D721Med (cell line): Measurements from ENCODE around the gene ZBTB32.
"Not testable (repeated sequence)": the region's sequence is repeated elsewhere in the genome, so short reads cannot be mapped to it uniquely, and the experiment has no call there.

ENCODE experiments used
- DNase-seq: peaks from one replicate; pipeline ENCODE4 v3.0.0; 2011; ENCODE audit warnings: low spot score; ENCODE audit not compliant: insufficient read length
- FAIRE-seq: peaks from 2 replicates; lab custom pipeline; 2011; peaks lifted over from hg19 to GRCh38; lab: Jason Lieb, UNC
- TF ChIP-seq, protein P1 (sequence below): IDR thresholded peaks from 2 replicates; pipeline ENCODE4 v1.5.1; 2012; ENCODE audit warnings: mild to moderate bottlenecking, control low read depth; ENCODE audit not compliant: insufficient read depth; ENCODE audit errors: missing control alignments

ZBTB32 gene, protein sequence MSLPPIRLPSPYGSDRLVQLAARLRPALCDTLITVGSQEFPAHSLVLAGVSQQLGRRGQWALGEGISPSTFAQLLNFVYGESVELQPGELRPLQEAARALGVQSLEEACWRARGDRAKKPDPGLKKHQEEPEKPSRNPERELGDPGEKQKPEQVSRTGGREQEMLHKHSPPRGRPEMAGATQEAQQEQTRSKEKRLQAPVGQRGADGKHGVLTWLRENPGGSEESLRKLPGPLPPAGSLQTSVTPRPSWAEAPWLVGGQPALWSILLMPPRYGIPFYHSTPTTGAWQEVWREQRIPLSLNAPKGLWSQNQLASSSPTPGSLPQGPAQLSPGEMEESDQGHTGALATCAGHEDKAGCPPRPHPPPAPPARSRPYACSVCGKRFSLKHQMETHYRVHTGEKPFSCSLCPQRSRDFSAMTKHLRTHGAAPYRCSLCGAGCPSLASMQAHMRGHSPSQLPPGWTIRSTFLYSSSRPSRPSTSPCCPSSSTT

DNA sequence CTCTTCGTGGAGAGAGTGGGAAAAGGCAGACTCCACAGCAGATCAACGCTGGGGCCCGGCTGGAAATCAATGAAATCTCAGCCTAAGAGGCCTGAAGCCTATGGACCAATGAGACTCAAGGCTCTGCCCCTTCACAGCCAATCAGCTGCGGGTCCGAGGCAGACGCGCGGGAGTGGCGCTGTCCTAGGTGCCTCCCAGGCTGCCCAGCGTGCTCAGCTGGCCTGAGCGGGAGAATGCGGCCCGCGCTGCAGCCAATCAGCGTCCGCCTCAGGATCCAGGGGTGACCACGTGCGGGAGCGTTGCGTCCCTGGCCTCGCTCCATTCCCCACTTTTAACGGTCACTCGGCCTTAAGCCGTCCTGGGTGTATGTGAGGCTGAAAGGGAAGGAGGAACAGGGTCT, at the start of gene ZBTB32:
Gene ZBTB32 (plus strand): TSS at position 341 of the 400 bp plus-strand sequence. CDS start 10,069 bp downstream, outside the sequence.
- FAIRE-seq (no peak), DNase-seq (no peak)
- TF ChIP-seq, protein P1, sequence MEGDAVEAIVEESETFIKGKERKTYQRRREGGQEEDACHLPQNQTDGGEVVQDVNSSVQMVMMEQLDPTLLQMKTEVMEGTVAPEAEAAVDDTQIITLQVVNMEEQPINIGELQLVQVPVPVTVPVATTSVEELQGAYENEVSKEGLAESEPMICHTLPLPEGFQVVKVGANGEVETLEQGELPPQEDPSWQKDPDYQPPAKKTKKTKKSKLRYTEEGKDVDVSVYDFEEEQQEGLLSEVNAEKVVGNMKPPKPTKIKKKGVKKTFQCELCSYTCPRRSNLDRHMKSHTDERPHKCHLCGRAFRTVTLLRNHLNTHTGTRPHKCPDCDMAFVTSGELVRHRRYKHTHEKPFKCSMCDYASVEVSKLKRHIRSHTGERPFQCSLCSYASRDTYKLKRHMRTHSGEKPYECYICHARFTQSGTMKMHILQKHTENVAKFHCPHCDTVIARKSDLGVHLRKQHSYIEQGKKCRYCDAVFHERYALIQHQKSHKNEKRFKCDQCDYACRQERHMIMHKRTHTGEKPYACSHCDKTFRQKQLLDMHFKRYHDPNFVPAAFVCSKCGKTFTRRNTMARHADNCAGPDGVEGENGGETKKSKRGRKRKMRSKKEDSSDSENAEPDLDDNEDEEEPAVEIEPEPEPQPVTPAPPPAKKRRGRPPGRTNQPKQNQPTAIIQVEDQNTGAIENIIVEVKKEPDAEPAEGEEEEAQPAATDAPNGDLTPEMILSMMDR: no peak

DNA sequence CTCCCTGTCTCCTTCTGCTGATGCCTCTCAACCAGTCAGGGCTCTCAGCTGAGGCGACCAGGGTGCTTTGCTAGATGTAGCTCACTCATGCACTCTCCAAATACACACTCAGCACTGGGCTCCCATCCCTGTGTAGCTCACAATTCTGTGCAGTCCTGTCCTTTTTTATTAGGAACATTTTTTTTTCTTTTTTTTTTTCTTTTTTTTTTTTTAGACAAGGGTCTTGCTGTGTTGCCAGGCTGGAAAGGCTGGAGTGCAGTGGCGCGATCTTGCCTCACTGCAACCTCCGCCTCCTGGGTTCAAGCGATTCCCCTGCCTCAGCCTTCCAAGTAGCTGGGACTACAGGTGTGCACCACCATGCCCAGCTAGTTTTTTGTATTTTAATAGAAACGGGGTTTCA, 49.5 kb upstream of the ZBTB32 start:
- FAIRE-seq: not testable (repeated sequence)

DNA sequence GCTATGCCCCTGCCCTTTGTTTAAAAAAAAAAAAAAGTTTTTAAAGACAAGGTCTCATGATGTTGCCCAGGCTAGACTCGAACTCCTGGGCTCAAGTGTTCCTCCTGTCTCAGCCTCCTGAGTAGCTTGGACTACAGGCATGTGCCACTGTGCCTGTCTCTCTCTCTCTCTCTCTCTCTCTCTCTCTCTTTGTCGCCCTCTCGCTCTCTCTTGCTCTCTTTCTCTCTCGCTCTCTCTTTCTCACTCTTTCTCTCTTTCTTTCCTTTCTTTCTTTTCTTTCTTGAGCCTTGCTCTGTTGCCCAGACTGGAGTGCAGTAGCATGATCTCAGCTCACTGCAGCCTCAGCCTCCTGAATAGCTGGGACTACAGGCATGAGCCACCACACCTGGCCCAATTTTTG, 48.8 kb upstream of the ZBTB32 start:
- FAIRE-seq (no peak), DNase-seq (no peak)
- TF ChIP-seq, protein P1: no peak

More for the DNA sequence above, 49.5 kb upstream of the ZBTB32 start:
- not testable (repeated sequence) for DNase-seq

DNA sequence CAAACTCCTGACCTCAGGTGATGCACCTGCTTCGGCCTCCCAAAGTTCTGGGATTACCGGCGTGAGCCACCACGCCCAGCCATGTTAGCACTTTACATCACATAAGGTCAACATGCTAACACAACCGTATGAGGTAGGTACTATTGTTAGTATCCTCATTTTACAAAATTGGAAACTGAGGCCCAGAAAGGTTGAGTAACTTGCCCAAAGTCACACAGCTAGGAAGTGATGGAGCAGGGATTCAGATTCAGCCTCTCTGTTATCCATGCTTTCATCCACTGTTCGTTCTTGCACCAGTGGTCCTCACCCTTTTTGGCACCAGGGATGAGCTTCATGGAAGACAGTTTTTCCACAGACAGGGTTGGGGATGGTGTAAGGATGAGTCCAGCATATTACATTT, 47.7 kb upstream of the ZBTB32 start:
- TF ChIP-seq, protein P1: no peak
- no peak for FAIRE-seq
- DNase-seq: no peak

DNA sequence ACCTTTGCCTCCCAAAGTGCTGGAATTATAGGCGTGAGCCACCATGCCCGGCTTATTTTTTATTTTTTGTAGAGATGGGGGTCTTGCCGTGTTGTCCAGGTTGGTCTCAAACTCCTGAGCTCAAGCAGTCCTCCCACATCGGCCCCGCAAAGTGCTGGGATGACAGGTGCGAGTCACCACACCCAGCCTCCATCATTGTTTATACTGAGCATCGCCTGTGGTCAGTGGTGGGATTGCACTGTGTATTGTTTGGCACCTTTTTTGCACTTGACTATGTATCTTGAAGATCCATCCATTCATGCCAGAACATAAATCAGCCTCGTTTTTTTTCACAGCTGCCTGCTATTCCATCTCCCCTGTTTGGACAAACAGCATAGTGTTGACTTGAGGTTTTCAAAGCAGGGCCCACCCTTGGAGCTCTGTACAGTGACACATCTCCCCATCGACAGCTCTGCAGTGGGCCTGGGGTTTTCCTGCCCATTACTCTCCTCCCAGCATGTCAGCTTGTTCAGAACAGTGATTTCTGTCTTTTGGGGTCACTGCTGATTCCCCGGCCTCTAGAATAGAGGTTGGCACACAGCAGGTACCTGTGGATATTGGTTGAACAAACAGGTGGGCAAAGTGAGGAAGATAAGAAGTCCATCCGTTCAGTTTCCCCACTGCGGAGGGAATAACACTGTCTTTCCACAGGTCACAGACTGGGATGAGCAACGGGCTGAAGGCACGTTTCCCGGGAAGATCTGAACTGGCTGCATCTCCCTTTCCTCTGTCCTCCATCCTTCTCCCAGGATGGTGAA, 46.3 kb upstream of the ZBTB32 start:
- TF ChIP-seq, protein P1: no peak
- FAIRE-seq (no peak), DNase-seq (no peak)

DNA sequence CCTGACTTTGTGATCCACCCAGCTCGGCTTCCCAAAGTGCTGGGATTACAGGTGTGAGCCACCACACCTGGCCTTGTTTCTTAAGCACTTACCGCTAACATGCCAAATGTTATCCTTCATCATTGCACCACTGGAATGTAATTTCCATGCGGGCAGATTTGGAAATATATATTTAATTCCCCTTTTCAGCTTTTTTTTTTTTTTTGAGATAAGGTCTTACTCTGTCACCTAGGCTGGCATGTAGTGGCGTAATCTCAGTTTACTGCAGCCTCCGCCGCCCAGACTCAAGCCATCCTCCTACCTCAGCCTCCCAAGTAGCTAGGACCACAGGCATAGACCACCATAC, 42.4 kb upstream of the ZBTB32 start:
- DNase-seq (no peak), FAIRE-seq (no peak)
- TF ChIP-seq, protein P1: no peak

DNA sequence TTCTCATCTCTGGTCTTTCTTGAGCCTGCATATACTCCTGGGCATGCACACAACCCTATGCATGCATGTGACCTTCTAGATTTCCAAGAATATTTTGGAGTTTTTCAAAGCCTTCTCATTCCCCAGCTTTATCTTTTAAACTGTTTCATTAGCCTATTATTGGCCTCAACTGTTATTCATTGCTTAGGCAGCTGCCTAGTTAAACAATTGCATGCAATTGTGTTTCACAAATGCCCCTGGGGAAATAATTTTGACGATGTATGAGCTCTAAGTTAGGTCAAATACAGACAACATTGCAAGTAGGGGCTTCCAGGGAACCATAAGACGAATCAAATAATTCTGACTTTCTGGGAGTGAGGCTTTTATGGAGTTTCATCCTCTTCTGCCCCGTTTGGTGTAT, 40.4 kb upstream of the ZBTB32 start:
- TF ChIP-seq, protein P1: no peak
- DNase-seq (no peak), FAIRE-seq (no peak)
